HG03045 (cell line): ENCODE data around the gene CCSER1.
A peak's percentile ranks its signal among the peaks of the same experiment; 100 is the strongest.

Source experiments
- ATAC-seq: cut with Tn5 transposase; IDR thresholded peaks from one replicate; pipeline ENCODE4 v1.9.1; 2021; ENCODE audit warnings: mild to moderate bottlenecking, moderate library complexity; ENCODE audit not compliant: unreplicated experiment

Gene CCSER1

DNA sequence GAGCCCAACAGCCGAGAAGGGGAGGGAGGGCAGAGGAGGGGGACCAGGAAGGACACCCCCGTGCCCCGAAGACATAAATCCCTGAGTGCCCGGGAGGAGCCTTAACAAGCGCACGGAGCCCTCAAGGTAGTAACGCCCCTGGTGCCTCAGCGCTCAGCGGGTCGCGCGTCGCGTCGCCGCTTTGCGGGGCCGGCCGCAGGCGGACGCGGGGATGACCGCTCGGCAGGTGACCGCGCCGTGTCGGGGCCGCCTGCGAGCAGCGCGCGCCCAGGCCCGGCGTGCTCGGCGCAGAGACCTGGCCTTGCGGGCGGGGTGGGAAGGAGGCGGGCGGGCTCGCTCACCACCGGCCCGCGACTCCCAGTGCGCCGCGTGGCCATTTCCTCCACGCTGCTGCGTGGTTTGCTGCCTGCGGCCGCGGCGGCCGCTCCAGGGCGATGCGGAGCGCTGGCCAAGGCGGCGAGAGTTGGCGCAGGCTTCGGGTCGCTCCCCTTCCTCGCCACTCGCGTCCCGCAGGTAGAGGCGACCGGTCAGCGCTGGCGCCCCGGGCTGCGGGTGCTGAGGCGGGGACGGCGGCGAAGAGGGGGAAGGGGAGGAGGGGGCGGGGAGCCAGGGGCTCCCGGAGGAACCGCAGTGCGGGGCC is 632 bp downstream of the CCSER1 start:
- peak; percentile 32 for ATAC-seq

DNA sequence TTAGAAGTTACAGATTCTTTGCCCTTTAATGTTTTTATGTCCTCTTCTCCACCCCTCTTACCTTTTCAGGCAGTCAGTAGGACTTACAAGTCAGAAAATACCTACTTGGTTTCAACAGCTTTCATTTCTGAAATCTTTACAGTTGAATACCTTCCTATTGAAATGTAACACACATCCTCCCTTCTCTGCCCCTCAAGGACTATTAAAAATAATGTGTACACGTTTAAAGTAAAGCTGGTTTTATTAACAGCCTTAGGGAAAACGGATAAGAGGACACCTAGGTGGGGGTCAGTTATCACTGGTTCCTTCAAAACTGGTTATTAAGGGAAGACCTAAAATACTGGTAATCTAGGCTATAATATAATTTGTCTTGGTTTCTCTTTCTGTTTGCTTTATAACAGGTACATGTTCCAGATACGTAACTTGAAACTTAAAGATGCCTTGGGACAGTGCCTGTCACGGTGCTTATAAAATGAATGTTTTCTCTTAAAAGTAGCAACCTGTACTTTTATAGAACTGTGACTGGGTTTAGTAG is 1.8 kb downstream of the CCSER1 start:
- no peak for ATAC-seq

DNA sequence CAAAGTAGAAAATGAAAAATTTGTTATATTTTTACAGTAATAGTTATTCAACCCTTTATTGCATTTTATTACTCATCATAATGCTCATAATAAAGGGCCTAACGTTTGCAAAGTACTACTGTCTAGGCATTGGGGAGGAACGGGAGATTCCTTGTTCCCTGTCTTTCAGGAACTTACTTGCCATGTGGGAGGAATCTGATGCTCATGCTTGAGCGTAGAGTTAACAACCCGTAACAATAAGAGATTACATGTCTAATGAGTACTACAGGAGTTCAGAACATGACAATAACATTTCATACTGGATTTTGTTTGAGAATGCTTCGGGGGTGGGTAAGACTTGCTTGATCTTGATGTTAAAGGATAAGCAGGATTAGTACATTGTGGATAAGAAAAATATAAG is 2.9 kb downstream of the CCSER1 start:
- no peak for ATAC-seq

- no peak for ATAC-seq
Observed at GRCh38 chr4:90137555-90137954, 10.4 kb downstream of the CCSER1 start.

DNA sequence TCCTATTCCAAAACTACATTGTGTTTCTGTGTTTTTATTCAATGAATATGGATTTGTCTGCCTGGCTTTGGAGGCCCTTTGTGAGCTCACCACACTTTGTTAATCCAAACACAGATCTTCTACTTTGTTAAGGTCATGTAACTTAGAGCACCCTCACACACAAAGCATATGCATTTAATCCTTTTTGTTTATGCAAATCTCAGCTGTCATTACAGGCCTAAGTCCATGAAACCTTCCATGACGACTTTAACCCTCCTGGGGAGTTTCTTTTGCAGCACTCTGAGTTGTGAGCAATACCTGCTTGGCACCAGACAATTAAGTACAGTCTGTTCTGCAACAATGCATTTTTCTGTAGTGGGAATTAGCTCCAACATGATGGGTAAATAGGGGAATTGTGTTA is 14.9 kb downstream of the CCSER1 start:
- ATAC-seq: no peak

DNA sequence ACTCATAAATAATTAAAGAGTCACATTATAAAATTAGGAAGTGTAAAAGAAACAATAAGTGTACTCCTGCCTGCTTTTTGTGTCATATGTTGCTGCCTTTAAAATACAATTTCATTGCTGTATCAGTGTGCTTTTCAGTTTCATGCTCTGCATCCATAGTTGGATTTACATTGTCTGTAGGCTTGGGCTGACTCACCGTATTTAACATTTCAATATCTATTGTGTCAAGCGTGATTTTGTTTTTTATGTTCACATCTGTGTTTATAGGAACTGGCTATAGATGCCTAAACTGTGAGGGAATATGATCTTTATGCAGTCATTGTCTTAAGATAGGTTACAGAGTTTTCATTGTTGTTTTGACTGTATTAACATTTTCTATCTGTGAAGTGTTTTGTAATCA is 18.1 kb downstream of the CCSER1 start:
- no peak for ATAC-seq

GRCh38 chr4:90146306-90146705 is 19.1 kb downstream of the CCSER1 start:
- ATAC-seq: no peak

DNA sequence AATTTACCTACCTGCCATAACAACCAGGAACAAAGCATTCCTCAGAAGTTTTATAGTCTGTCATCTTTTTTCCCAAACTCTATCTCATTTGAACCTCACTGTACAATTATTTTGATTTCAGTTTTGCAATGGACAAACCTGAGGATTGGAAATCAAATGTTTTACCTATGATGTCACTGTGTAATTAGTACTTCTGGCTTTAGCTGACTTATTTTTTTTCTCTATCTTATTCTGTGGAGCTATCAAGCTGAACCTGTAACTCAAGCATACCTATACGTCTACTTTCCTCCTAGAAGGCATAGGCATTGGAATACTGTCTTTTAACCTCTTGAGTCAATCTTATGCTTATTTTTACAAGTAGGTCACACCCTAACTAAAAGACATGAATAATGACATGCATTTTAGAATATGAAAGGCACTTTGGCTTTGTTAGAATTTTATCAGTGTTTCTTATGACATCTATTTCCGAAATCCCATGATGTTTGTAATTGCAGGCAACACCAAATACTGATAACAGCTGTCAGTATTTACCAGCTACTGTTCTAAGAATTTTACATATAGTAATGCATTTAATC is 21.5 kb downstream of the CCSER1 start:
- ATAC-seq: no peak

DNA sequence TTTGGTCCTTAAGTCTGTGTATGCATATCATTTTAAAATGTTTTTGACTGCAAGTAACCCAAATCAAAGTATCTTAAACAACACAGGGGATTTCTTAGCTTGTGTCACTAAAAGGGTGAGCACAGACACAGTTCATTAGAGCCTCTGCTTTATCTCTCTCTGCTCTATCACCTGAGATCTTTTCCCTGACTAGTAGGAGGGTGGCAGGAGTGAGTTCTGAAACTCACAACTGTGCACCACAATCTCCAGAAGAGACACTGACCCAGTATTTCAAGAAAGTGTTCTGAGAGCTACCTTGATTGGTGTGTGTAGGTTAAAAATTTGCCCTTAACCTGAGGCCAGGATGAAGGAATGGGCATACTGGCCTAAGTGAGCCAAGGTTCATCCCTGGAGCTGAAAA is 24.8 kb downstream of the CCSER1 start:
- no peak for ATAC-seq

DNA sequence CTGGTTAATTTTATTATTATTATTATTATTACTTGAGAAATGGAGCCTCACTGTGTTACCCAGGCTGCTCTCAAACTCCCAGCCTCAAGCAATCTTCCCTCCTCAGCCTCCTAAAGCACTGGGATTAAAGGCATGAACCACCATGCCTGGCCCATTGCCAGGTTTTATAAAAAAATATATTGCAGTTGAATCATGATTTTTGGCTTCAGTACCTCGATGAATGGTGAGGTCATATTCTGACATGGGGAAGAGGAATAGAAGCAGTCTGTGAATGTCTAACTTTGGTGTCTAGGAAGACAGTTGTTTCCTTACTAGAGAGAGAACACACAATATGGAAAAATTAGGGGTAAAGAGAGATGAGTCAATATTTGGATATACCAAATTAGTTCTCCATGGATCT is 32.0 kb downstream of the CCSER1 start:
- ATAC-seq: no peak

GRCh38 chr4:90160044-90160443 is 32.9 kb downstream of the CCSER1 start:
- ATAC-seq: no peak

DNA sequence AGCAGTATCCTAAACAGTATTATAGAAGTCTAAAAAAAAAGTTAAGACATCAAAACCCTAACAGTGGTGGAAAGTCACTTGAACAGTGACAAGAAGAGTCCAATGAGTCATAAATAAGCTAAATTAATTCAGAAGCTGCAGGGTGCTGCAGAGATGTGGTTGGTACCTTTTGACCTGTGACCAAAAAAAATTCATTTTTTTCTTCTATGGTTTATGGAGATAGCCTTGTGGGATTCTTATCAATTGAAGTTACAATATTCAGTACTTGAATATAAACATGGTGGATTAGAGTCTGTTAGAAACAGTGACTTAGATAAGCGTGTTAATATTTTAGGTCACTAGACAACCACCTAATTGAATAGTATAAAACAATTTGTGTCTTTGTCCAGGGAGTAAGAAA is 35.4 kb downstream of the CCSER1 start:
- no peak for ATAC-seq

DNA sequence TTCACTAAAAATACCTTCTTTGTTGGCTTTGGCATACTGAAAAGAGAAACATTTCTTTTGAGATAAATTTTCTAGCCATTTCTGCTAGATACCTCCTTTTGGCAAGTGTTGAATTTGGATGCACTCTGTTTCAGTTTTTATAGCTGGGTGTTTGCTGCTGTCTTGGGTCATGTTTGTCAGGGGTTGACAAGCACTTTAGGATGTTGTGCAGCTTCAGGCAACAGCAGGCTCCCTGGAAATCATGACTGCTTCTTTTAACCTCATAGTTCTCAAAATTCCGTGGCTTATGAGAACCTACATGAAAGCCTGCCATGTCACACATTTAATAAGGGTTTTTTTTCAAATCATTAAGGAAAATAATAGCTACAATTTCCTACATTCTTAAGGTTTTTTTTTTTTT is 36.7 kb downstream of the CCSER1 start:
- no peak for ATAC-seq

DNA sequence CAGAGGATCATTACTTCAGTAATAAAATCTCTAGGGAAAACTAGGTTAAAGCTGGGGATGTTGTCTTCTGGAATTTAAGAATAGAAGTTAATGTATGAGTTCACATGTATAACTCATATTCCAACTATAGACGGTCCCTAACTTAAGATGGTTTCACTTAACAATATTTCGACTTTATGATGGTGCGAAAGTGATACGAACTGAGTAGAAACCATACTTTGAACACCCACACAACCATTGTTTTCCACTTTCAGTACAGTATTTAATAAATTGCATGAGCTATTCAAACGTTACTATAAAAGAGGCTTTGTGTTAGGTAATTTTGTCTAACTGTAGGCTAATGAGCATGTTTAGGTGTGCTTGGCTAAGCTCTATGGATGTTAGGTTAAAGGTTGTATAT is 38.7 kb downstream of the CCSER1 start:
- ATAC-seq: peak; percentile 85

GRCh38 chr4:90171491-90171890 is 44.3 kb downstream of the CCSER1 start:
- ATAC-seq: no peak

GRCh38 chr4:90174621-90175023 is 47.4 kb downstream of the CCSER1 start:
- ATAC-seq: no peak

- ATAC-seq: no peak
Observed at GRCh38 chr4:90181644-90182043, 54.5 kb downstream of the CCSER1 start.

DNA sequence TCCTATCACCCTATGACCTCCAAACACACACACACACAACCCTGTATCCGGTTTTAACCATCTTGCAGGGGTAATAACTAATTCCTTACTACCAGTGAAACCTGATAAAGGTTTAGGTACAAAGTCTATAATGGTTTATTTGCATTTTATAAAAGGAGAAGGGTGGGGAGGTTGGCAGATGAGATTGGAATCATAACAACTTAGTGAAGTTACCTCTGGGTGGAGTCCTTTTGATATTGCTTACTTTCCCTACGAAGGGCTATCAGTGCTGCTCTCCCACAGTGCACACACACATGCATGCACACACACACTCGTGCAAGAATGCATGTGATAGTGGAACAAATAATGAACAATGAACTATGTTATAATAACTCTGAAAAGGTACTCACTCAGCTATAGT is 56.1 kb downstream of the CCSER1 start:
- no peak for ATAC-seq

DNA sequence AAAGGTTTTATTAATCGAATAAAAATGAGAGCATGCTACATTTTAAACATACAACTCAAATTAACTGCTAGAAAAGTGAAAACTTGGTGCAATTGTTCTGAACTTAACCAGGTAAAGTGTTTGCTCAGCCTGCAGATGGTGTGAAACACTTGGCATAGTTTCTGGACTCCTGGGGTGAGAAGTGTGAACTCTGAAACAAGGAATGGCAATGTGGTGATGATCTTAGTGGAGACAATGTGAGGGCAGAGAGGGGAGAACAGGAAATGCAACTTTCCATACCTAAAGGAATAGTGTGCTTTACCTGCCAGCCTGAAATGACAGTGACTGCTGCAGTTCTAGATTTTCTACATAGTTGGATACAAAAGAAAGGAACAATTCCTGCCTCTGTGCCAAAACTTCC is 57.4 kb downstream of the CCSER1 start:
- ATAC-seq: no peak

- ATAC-seq: no peak
Observed at GRCh38 chr4:90185416-90185815, 58.2 kb downstream of the CCSER1 start.

DNA sequence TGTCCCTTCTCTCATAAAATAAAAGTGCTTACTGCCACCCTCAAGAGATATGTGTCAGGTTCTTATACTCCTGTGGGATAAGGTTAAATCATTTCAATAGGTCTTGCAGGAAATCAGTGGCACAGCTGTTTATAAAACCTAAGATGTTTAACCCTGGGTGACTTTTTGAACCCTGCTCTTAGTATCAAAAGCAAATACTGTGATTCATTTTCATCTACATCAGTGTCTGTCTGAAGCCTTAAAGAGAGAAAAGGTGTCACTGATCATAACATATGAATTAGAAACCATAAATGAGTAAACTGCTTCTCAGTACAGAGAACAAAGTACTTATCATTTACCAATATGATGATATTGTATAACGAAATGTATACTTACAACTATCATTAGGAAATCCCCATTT is 59.0 kb downstream of the CCSER1 start:
- no peak for ATAC-seq

GRCh38 chr4:90187148-90187884 is 60.1 kb downstream of the CCSER1 start:
- ATAC-seq: no peak
